Stimulated activated CD4-positive, alpha-beta T cell treated with anti-CD3 and anti-CD28 coated beads, Interleukin-15, amount 100 ng/mL, for 48 hours (primary cell): ENCODE measurements around the gene ERBIN.
A peak's percentile ranks its signal among the peaks of the same experiment; 100 is the strongest.
"Not testable (repeated sequence)": the region's sequence is repeated elsewhere in the genome, so short reads cannot be mapped to it uniquely, and the experiment has no call there.

Experiments
- DNase-seq, 2 donors: peaks; one replicate each; pipeline ENCODE4 v3.0.0-alpha.2; 2020; ENCODE audit warnings: low read depth in 2 of 2

ERBIN gene

DNA sequence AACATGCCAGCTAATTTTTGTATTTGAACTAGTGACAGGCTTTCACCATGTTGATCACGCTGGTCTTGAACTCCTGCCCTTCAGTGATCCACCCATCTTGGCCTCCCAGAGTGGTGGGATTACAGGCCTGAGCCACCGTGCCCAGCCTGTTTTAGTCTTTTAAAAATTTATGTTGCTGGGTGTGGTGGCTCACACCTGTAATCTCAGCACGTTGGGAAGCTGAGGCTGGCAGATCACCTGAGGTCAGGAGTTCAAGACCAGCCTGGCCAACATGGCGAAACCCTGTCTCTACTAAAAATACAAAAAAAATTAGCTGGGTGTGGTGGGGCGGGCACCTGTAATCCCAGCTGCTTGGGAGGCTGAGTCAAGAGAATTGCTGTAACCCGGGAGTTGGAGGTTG lies 10.7 kb upstream of the ERBIN start:
- not testable (repeated sequence) for DNase-seq

DNA sequence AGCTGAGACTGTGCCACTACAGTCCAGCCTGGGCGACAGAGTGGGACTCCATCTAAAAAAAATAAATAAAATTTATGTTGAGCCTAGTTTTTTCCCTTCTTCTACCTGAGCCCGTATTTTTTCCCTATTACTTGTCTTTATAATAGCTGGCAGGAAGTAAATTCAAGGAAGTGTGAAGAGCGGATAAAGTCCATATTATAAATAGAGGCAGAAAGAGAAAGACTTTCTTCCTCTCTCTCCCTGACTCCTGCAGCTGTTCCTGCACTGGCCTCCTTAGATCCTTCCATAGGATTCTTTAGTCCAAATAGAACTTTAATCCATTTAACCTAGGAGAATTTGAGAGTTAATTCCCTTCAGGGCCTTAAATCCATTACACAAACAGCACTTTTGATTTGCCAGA lies 10.3 kb upstream of the ERBIN start:
- DNase-seq: no peak

DNA sequence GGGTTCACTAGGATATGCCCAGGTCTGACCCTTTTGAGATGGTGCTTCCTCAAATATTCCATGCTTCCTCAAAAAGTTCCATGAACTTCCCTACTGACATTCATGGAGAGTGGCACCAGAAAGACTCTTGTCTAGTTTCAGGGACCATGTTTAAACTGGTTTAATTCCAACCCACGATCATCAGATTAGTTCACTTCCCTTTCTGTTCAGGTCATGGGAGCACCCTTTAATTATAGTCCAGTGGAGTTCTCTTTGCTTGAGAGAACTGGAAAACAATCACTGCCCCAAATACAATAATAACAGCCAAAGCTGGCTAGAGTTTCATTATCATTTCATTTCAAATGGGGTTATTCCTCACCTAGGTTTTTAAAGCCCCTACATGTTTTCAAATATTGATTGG lies 9.7 kb upstream of the ERBIN start:
- DNase-seq: no peak

DNA sequence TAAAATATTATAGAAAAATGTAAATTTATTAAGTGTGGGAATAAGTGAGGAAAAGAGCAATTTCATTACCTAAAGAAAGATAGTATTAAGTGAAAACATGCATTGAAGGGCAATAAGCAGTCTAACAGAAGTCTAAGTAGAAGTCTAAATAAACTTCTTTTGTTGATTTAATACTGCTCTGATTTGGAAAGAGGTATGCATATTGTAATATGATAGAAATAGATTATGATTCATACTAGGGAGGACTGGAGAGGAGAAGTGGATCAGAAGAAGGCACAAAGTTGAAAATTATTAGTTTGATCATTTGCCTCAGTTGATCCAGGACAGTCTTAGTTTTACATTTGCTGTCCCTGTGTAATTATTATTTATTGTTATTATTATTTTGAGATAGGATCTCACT lies 6.6 kb upstream of the ERBIN start:
- DNase-seq: no peak

DNA sequence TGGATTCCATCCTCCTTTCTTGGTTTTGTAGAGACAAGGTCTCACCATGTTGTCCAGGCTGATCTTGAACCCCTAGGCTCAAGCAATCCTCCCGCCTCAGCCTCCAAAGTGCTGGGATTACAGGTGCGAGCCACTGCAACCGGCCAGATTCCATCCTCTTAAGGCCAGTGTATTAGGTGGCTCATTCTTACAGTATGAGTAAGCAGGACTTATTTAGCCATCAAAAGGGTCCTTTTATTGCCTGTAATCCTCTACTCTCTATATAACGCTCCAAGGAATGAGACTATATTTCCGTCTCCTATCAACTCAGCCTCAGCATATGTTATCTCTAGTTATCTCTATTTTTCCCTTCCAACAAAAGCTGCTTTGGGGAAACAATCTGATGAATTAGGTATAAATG lies 3.0 kb upstream of the ERBIN start:
- no peak for DNase-seq

DNA sequence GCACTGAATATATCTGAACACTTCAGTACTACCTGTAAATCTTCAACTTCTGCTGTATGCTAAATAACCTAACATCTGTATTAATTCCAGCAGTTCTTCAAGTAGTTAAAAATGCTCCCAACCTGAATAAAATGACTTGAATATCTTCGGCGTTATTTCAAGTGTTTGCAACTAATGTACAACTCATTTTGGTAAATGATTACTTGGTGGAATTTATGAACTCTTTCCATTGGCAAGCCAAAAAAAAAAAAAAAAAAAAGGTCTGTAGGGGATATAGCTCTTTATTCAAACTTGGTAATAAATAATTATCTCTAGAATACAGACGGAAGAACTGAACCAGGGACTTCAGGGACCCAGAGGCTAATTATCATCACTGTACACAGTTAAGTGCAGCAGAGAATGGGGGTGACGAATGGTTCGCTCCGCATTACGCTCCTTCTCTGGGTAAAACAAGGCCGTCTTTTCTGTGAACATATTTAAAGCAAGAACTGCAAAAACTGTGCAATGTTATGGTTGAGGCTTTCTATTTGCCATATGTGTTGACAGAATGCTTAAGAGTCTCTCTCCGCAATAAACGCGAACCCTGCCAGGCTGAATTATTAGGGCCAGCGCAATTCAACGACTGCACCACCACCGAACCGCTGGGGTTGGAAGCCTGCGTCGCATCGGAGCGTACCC lies 1.9 kb upstream of the ERBIN start:
- no peak for DNase-seq

DNA sequence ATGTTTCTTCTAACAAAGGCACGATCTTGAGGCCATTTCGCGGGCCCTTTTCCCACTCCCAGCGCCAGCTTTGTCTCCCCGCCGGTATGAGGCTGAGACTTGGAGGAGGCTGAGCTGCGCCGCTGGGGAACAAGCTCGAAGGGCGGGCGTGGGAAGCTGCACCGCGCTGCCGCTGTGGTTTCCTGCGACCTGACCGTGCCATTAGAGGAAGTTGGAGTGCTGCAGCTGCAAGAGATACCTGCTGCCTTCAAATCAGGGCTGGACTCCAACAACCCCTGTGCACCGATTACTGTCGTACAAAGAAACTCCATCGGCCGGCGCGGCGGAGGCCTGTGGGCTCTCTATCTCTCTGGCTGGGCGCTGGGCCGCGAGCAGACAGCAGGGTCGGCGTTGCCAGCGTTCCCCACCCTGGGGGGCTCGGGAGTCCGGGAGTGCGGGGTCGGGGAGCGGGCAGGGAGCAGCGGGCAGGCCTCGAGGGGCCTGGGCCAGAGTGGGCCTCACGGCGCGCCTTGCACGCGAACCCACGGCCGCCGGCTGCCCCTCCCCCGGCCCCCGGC lies 1.3 kb upstream of the ERBIN start:
- peak; percentile 51 to 56 for DNase-seq

DNA sequence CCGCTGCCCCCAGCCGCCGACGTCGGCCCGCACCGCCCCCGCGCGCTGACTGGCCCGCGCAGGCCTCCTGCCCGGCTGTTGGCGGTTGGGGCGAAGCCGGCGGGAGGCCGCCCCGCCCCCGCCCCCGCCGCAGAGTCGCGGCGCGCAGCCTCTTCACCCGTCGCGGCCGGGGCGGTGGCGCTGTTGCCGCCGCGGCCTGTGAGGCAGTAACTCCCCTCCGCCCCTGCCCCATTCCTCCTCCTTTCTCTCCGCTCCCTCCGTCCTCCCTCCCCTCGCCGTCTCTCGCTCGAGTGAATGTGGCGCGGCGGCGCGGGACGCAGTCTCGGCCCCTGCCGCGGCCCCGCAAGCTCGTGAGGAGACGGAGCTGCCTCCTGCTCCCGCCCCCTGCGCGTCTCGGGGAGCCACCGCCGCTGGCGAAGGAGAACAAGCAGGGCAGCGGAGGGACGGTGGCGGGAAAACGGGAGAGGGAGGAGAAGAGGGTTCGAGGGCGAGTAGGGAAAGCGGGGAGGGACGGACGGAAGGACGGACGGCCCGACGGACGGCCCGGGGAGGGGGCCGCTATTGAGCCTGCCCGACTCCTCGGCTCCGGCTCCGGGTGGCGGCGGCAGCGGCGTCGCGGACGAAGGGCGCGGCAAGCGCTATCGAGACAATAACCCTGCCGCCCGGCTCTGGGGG lies 637 bp upstream of the ERBIN start:
- DNase-seq: peak; percentile 54 to 55

DNA sequence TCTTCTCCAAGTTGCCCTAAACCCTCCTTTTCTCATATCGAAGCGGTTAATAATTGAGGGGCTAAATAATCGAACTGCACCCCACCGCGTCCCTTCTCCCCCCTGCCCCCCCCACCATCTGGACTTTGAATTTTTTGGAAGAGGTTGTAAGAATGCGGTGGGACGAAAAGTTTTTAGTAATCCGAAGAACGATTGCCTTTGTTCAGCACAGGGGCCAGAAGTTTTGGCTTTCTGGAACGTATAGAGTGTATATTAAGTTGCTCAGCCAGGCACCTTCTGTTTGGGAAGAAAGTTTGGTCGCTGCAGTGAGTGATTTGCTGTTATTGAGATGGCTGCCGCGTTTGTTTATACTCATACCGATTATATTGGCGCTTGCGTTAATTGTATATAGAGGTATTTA lies 518 bp downstream of the ERBIN start:
- no peak for DNase-seq

DNA sequence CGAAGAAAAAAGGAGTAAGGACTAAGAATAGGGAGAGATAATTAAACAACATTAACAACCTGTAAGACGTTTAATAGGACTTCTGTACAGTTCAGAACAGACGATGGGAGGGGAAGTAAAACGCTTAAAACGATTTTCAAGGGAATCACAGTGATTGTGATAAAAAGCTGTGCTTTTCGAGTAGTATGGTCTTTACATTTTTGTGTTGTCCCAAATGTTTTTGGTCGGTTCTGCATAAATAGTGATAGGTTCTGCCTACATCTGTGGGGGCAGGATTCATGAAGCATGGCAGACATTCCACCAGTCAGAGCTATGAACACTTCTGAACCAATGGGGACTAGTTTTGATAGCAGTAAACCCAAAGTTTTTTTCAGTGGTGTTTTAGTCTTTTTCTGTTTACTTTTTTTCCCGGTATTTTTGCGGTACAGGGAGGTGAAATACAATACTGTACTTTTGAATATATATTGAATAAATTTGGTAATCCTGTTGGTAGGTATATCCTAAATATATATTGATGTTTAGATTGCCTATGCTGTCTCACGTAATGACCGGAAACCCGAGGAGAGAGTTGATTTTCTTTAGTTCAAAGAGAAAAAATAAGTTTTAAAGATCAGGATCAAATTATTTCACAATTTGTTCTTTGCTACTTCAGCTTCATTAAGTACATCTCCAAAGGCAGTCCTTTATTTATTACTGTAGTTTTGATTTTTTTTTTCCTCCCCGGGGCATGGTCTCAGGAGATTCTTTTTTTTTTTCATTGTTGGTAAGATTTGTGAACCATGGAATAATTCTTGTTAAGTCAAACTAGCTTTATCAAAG lies 1.3 kb downstream of the ERBIN start:
- DNase-seq: peak; percentile 1 to 15

DNA sequence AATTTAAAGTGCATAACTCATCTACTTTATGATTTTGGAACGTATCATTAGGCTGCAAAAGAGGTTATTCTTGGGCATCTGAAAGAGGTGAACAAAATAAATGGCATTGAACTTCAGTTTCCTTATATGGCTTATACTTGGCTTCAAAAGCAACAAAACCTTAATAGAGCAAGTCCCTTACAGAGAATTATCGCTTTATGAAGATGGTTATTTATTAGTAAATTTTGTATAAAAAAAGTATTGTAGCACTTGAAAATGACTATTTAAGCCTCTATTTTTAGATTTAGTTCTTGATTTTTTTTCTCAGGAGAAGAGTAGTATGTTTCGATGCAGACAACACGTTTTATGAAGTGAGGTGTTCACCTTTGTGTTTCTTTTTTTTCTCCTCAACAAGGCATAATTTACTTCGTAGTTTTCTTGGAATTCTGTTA lies 2.0 kb downstream of the ERBIN start:
- no peak for DNase-seq

DNA sequence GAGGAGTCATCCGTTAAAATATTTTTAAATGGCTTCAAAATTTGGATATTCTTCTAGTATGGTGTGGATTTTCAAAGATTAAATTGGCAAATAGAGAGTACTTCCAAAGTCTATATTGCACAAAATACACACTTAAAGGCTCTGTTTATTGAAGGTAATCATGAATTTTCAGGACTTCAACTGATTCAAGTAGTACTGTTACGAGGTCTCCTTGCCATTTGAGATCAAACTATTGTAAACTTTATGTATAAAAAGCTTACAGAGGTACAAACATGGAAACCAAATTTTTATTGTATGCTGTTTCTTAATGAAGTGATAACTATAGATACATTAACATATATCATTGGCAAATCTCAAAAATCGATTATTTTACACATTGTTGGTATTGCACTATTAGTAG lies 2.5 kb downstream of the ERBIN start:
- DNase-seq: no peak

DNA sequence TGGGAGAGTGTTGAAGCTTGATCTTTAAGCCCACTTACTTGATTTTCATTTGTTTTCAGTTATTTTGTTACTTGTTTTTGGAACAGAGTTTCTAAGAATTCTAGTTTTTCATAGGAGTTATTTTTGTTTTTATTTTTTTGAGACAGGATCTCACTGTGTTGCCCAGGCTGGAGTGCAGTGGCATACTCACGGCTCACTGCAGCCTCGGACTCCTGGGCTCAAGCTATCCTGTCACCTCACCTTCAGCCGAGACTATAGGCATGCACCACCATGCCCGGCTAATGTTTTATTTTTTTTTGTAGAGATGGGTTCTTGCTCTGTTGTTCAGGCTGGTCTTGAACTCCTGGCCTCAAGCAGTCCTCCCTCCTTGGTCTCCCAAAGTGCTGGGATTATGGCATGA lies 6.3 kb downstream of the ERBIN start:
- no peak for DNase-seq

DNA sequence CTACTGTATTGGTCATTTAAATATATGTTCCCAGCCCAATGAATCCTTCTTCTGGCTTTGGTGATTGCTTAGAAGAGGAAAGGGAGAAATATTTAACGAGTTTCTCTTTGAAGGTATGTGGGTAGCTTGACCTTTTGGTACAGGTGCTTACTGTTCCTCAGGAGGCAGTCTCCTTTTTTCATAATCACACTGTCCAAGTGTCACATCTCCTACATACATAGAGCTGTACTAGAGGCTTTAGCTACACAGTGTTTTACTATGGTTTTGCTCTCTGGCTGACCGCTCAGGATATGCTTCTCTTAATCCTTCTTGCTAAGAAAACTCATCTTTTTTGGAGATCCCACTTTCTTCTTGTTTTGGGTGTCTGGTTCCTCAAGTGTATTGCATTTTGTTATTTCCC lies 6.9 kb downstream of the ERBIN start:
- no peak for DNase-seq

DNA sequence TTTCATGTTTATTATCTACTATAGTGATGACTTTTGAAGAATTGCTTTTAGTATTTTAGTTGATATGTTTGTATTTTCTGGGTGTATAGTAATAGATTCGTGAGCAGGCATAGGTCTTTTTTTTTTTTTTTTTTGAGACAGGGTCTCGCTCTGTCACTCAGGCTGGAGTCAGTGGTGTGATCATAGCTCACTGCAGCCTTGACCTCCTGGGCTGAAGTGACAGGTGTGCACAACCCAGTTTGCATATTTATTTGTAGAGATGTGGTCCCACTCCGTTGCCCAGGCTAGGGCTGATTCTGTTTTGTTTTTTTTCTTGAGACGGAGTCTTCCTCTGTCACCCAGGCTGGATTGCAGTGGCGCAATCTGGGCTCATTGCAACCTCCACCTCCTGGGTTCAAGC lies 11.9 kb downstream of the ERBIN start:
- no peak for DNase-seq

DNA sequence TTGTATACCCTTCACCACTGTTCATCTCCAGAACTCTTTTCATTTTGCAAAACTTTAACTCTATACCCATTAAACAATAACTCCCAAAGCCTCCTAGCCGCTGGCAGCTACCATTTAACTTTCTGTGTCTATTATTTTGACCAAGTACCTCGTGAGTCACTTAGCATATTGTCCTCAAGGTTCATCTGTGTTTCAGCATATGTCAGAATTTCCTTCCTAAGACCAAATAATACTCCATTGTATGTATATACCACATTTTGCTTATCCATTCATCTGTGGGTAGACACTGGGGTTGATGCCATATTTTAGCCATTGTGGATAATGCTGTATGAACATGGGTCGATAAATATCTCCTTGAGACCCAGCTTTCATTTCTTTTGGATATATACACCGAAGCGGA lies 17.4 kb downstream of the ERBIN start:
- no peak for DNase-seq

DNA sequence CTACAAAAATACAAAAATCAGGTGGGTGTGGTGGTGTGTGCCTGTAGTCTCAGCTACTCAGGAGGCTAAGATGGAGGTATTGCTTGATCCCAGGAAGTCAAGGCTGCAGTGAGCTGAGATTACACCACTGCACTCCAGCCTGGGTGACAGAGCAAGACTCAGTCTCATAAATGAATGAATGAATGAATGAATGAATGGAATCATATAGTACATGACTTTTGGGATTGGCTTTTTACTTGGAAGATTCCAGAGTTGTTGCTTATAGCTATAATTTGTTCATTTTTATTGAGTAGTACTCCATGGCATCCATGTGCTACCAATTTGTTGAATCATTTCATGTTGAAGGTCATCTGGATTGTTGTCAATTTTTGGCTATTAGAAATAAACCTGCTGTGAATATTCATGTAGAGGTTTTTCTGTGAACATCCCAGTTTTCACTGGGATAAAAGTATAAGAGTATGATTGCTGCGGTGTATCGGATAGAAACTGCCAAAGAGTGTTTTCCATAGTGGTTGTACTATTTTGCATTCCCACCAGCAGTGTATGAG lies 19.9 kb downstream of the ERBIN start:
- no peak for DNase-seq

DNA sequence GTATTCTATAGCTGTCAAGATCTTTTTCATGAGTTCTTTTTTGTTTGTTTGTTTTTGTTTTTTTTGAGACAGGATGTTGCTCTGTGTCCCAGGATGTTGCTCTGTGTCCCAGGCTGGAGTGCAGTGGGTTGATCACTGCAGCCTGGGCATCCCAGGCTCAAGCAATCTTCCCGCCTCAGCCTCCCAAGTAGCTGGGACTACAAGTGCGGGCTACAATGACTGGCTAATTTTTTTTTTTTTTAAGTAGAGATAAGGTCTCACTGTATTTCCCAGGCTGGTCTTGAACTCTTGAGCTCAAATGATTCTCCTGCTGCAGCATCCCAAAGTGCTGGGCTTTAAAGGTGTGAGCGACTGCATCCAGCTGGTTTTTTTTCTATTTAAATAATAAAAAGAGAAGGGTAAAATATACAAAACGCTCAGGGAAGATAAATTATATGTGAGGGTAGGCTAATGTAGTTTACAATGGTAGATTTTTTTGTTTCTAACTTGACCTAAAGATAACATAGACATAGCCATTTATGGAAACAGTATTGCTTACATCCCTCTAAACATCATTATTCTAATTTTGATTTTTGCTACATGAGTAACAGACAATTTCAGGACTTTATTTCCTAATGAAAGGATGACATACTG lies 21.9 kb downstream of the ERBIN start:
- no peak for DNase-seq

DNA sequence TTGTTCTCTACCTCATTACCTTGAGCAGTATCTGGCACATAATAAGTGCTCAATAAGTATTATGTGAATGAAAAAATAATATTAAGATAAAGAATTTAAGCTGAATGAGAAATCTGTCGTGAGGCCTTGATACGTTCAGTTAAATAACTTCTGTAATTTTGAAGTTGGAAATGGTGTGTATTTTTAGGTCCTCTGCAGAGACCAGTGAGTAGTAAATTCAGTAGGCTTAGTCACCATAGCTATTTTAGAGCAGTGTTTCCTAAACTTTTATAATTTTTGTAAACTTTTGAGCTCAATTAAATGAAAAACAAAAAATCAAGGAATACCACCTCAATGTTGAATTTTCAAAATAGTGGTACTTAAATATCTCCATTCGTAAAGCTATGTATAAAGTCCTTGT lies 25.0 kb downstream of the ERBIN start:
- no peak for DNase-seq

DNA sequence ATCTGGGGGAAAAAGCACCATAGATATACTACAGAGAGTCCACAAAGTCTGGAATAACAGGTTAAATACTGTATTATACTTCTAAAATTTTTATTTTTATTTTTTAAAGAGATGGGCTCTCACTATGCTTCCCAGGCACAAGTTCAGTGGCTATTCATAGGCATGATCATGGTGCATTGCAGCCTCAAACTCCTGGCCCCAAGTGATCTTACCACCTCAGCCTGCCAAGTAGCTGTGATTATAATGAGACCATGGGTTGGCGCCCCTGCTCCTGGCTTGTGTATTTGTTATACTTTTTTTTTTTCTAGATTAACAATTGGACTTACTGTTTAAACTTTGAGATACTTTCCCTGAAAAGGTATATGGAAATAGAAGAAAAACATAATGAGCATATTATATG lies 25.9 kb downstream of the ERBIN start:
- DNase-seq: no peak

DNA sequence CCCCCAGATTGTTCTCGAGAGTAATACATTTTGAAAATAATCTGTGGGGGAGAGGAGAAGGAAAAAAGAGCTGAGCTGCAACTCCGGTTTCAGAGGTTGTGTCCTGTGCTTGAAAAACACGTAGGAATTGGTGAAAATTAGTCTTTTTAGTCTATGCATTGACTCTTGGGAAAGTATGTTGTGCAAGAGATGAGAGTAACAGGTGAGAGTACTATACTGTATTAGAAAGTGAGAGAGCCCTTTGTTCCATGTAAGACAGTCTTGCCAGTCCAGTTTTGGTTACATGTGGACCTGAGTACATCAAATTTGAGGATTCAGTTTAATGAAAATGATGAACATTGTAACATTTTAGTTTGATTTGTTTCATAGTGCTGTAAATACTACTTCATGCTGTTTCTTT lies 27.8 kb downstream of the ERBIN start:
- DNase-seq: no peak

DNA sequence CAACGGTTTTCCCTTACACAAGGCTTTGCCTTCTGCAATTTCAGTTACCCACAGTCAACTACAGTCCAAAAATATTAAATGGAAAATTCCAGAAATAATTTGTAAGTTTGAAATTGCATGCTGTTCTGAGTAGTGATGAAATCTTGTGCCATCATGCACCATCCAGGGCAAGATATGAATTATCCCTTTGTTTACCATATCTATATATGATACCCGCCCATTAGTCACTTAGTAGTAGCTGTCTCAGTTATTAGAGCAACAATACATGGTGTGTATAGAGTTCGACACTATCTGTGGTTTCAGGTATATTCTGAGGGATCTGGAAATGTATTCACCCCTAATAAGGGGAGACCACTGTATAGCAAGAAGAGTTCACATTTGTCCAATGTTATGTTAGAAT lies 29.4 kb downstream of the ERBIN start:
- DNase-seq: no peak
